ENCODE measurements around the gene COL8A1. TPM values are rescaled to one million over a fixed set of nuclear protein-coding genes. Genes with fewer than 3 reads are reported as not detected.

The COL8A1 gene
- total RNA-seq, 1 experiment from 2014 or later, result 112 TPM

DNA sequence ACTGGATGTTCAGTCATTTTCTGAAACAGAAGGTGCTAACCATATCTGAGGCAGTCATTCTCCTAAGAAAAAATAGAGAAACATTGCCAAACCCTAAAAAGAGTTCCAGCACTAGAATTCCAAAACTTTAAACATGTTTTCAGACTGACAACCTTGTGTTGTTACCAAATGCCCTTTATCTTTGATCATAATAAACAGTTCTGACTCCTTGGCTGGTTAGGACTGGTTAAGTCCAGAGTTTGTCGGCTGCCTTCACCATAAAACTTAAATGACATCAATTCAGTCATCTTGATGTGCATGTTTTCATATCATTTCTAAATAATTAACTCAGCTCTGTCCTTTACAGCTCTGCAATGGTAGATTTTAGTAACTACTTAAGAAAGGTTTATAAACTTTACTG, 68.0 kb downstream of the COL8A1 start:
- peaks cover 30% of the 10 kb centered on the region for H3K36me3 Mint-ChIP-seq (ENCODE audit: insufficient read depth, unreplicated experiment)
- TF ChIP-seq CTCF (IDR thresholded peaks at IDR 0.05; ENCODE audit: unreplicated experiment), result no peak
- no peak for DNase-seq (ENCODE audit: unreplicated experiment)
- ChIA-PET POLR2A (interaction anchor here (0.7 kb wide), 1 partner anchor 12 kb away, joined by 3 read pairs; no protein-coding TSS in a partner anchor), CTCF (interaction anchor here (1.1 kb wide), 1 partner anchor 19 kb away, joined by 3 read pairs; no protein-coding TSS in a partner anchor)
- H3K4me1 Mint-ChIP-seq (ENCODE audit: insufficient read depth, unreplicated experiment), result peaks cover 22% of the 10 kb centered on the region
- no TSS peak for BruUV-seq (replicated peaks)
- intact Hi-C loops (cut with micrococcal nuclease), result no loop called here
- H3K27me3 Mint-ChIP-seq (ENCODE audit: insufficient read depth, unreplicated experiment), result no peaks in the 10 kb centered on the region
- H3K27ac Mint-ChIP-seq (ENCODE audit: low read depth, unreplicated experiment), result peak overlapping the region; percentile 46
- H3K9me3 Mint-ChIP-seq (ENCODE audit: unreplicated experiment), result no peaks in the 10 kb centered on the region
- H3K4me3 Mint-ChIP-seq (ENCODE audit: unreplicated experiment), result no peak overlapping the region

DNA sequence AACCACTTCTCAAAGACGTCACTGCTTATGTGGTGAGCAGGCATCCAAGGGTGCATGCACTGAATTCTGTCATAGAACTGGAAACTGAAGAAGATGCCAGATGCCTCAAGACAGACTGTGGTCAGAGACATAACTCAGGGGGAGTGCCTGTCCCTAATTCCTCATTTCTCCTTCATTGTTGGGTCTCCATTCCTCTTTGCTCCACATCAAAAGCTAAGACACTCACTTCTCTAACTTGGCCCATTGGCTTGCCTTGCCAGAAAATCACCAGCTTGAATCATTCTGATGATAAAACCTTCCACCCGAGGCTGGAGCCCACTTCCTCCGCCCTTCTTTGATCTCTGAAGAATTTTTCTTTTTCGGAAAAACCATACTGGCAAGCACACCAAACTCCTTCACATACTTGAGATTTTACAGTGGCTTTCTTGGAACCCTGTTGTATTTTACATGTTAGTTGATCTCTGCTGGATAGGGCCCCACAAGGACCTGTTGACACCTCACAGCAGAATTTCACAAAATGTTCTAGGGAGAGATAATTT, 69.9 kb downstream of the COL8A1 start:
- Mint-ChIP-seq H3K27me3 (ENCODE audit: insufficient read depth, unreplicated experiment) (no peaks in the 10 kb centered on the region), H3K36me3 (ENCODE audit: insufficient read depth, unreplicated experiment) (peaks cover 21% of the 10 kb centered on the region), H3K9me3 (ENCODE audit: unreplicated experiment) (no peaks in the 10 kb centered on the region), H3K4me3 (ENCODE audit: unreplicated experiment) (no peak overlapping the region), H3K27ac (ENCODE audit: low read depth, unreplicated experiment) (peak overlapping the region; percentile 73), H3K4me1 (ENCODE audit: insufficient read depth, unreplicated experiment) (peaks cover 17% of the 10 kb centered on the region)
- TF ChIP-seq CTCF (IDR thresholded peaks at IDR 0.05; ENCODE audit: unreplicated experiment), result no peak
- ChIA-PET POLR2A (no interaction called here), CTCF (interaction anchor here (1.3 kb wide), 1 partner anchor 46 kb away, joined by 3 read pairs; no protein-coding TSS in a partner anchor)
- no peak for DNase-seq (ENCODE audit: unreplicated experiment)
- no TSS peak for BruUV-seq (replicated peaks)
- intact Hi-C loops (cut with micrococcal nuclease), result no loop called here

DNA sequence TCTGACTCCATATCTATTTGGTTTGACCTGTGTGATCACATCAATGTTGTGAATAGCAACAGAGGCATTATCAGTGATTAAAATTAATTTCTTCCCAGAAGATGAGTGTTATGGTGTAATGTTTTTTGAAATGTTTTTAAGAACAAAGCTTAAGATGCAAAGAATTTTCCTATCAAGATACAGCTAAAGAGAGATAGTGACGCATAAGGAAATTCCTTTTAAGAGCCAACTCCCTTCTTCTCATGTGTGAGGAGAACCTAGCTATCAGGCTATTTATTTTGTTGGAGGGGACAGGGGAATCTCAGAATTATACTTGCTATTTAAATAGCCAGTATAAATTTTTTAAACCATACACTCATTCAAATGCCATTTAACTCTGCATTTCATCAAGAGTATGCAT, 71.3 kb downstream of the COL8A1 start:
- no peaks in the 10 kb centered on the region for H3K9me3 Mint-ChIP-seq (ENCODE audit: unreplicated experiment)
- no TSS peak for BruUV-seq (replicated peaks)
- POLR2A ChIA-PET, result interaction anchor here (0.6 kb wide), 1 partner anchor 703 kb away, joined by 3 read pairs; no protein-coding TSS in a partner anchor
- no peak for DNase-seq (ENCODE audit: unreplicated experiment)
- peaks cover 25% of the 10 kb centered on the region for H3K36me3 Mint-ChIP-seq (ENCODE audit: insufficient read depth, unreplicated experiment)
- intact Hi-C loops (cut with micrococcal nuclease), result no loop called here
- H3K27me3 Mint-ChIP-seq (ENCODE audit: insufficient read depth, unreplicated experiment), result no peaks in the 10 kb centered on the region
- CTCF ChIA-PET, result interaction anchor here (0.7 to 1.0 kb wide), 2 partner anchors 44 to 64 kb away, joined by 3 read pairs; no protein-coding TSS in a partner anchor
- no peak overlapping the region for H3K4me3 Mint-ChIP-seq (ENCODE audit: unreplicated experiment)
- H3K4me1 Mint-ChIP-seq (ENCODE audit: insufficient read depth, unreplicated experiment), result peaks cover 29% of the 10 kb centered on the region
- no peak for TF ChIP-seq CTCF (IDR thresholded peaks at IDR 0.05; ENCODE audit: unreplicated experiment)
- peak overlapping the region; percentile 73 for H3K27ac Mint-ChIP-seq (ENCODE audit: low read depth, unreplicated experiment)

GRCh38 chr3:99710094-99710493, 71.7 kb downstream of the COL8A1 start:
- H3K27ac Mint-ChIP-seq (ENCODE audit: low read depth, unreplicated experiment), result no peak overlapping the region

More at GRCh38 chr3:99710094-99710493, 71.7 kb downstream of the COL8A1 start:
- no peak overlapping the region for H3K4me3 Mint-ChIP-seq (ENCODE audit: unreplicated experiment)
- peaks cover 33% of the 10 kb centered on the region for H3K4me1 Mint-ChIP-seq (ENCODE audit: insufficient read depth, unreplicated experiment)
- H3K36me3 Mint-ChIP-seq (ENCODE audit: insufficient read depth, unreplicated experiment), result peaks cover 29% of the 10 kb centered on the region
- no peaks in the 10 kb centered on the region for H3K27me3 Mint-ChIP-seq (ENCODE audit: insufficient read depth, unreplicated experiment)
- no peak for DNase-seq (ENCODE audit: unreplicated experiment)
- CTCF ChIA-PET, result interaction anchor here (0.7 to 1.0 kb wide), 2 partner anchors 43 to 64 kb away, joined by 3 read pairs; no protein-coding TSS in a partner anchor
- no peaks in the 10 kb centered on the region for H3K9me3 Mint-ChIP-seq (ENCODE audit: unreplicated experiment)
- POLR2A ChIA-PET, result interaction anchor here (0.6 kb wide), 1 partner anchor 703 kb away, joined by 3 read pairs; no protein-coding TSS in a partner anchor
- TF ChIP-seq CTCF (IDR thresholded peaks at IDR 0.05; ENCODE audit: unreplicated experiment), result no peak
- intact Hi-C loops (cut with micrococcal nuclease), result no loop called here
- BruUV-seq (replicated peaks), result no TSS peak
